Measurements from ENCODE around the gene SLC38A1. TPM values are rescaled to one million over a fixed set of nuclear protein-coding genes. Genes with fewer than 3 reads are reported as not detected.
"Not testable (repeated sequence)": the region's sequence is repeated elsewhere in the genome, so short reads cannot be mapped to it uniquely, and the experiment has no call there.

Gene SLC38A1
- total and polyA plus RNA-seq, 3 experiments from 2014 or later, result 233 to 252 (median 242) TPM

DNA sequence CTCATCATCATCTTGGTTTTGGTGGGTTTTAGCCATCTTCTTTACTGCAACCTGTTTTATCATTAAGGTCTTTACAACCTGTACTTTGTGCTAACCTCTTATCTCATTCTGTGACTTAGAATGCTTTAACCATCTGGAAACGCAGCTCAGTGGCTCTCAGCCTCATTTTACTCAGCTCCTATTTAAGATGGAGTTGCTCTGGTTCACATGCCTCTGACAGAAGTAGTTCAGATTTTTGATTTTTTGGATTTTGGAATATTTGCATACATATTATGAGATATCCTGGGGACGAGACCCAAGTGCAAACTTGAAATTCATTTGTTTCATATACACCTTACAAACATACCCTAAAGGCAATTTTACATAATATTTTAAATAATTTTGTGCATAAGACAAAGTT lies 10.7 kb downstream of the SLC38A1 start:
- Histone ChIP-seq H3K4me3 (ENCODE audit: low read length) (no peak overlapping the region), H3K27ac (ENCODE audit: low read depth, low read length) (no peak overlapping the region), H3K9me3 (ENCODE audit: low read length) (no peaks in the 10 kb centered on the region), H3K36me3 (ENCODE audit: insufficient read depth, low read length) (peaks cover 20% of the 10 kb centered on the region), H3K4me1 (ENCODE audit: insufficient read depth, low read length) (peaks cover 80% of the 10 kb centered on the region), H3K27me3 (ENCODE audit: insufficient read depth, low read length, poor library complexity, severe bottlenecking) (no peaks in the 10 kb centered on the region)
- Mint-ChIP-seq H3K9me3 (no peaks in the 10 kb centered on the region), H3K4me3 (peak overlapping the region in 2 of 7 donors; percentile 7 to 48), H3K27me3 (peaks cover 0 to 1% of the 10 kb centered on the region in 2 donors), H3K27ac (peak overlapping the region in 5 of 8 donors; percentile 30 to 73 (median 46)), H3K4me1 (peaks cover 0 to 60% (median 28%) of the 10 kb centered on the region in 3 donors), H3K36me3 (peaks cover 6 to 62% (median 27%) of the 10 kb centered on the region in 3 donors)
- POLR2A ChIA-PET, result interaction anchor here (0.7 kb wide), 1 partner anchor 36 kb away, joined by 3 read pairs; no protein-coding TSS in a partner anchor
- no peak for DNase-seq
- CTCF ChIA-PET, result no interaction called here

DNA sequence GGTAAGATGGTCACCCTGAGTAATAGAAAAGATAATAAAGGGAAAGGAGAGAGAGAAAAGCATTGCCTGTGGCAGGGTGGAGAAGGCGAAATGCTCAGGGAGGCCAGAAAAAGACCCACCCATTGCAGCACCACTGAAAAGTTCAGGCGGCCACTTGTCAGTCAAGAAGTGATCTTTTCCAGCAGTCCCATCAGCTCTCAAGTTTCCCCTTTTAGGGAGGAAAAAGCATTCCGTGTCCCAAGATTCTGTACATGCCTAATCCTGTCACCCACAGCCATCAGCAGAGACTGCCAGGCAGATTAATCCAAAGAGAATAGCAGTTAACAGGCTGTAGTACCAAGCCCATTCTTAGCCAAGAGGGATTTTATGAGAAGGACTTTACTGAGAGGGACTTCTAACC lies 11.9 kb downstream of the SLC38A1 start:
- Histone ChIP-seq H3K4me3 (ENCODE audit: low read length) (no peak overlapping the region), H3K36me3 (ENCODE audit: insufficient read depth, low read length) (peaks cover 20% of the 10 kb centered on the region), H3K27me3 (ENCODE audit: insufficient read depth, low read length, poor library complexity, severe bottlenecking) (no peaks in the 10 kb centered on the region), H3K4me1 (ENCODE audit: insufficient read depth, low read length) (peaks cover 68% of the 10 kb centered on the region), H3K27ac (ENCODE audit: low read depth, low read length) (no peak overlapping the region), H3K9me3 (ENCODE audit: low read length) (no peaks in the 10 kb centered on the region)
- Mint-ChIP-seq H3K4me3 (peak overlapping the region; percentile 32 to 70 (median 48)), H3K4me1 (peaks cover 3 to 61% (median 37%) of the 10 kb centered on the region in 3 donors), H3K27me3 (peaks cover 0 to 1% of the 10 kb centered on the region in 2 donors), H3K36me3 (peaks cover 11 to 65% (median 36%) of the 10 kb centered on the region in 3 donors), H3K9me3 (no peaks in the 10 kb centered on the region), H3K27ac (peak overlapping the region; percentile 2 to 91 (median 78))
- DNase-seq, result no peak
- ChIA-PET CTCF (interaction anchor here (1.3 kb wide), 1 partner anchor 19 kb away, joined by 3 read pairs; no protein-coding TSS in a partner anchor), POLR2A (no interaction called here)

DNA sequence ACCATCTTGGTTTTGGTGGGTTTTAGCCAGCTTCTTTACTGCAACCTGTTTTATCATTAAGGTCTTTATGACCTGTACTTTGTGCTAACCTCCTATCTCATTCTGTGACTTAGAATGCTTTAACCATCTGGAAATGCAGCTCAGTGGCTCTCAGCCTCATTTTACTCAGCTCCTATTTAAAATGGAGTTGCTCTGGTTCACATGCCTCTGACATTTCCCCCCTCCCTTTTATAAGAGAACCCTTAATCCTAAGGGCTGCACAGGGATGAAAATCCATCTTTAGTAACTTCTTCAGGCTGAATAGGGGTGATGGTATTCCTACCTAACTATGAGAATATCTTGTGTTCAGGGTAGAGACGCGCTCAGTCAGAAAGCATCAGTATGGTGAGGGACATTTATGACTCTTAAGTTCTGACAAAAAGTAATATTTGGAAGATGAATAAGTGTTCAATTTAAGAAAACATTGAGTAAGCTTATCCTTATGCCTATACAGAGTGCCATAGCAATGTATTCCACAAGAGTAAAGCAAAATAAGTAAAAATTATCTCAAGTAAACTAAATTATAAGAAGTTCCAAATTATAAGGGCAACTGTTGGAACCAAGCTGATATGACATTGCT lies 15.2 kb downstream of the SLC38A1 start:
- Histone ChIP-seq H3K9me3 (ENCODE audit: low read length) (no peaks in the 10 kb centered on the region), H3K27me3 (ENCODE audit: insufficient read depth, low read length, poor library complexity, severe bottlenecking) (no peaks in the 10 kb centered on the region), H3K27ac (ENCODE audit: low read depth, low read length) (no peak overlapping the region), H3K36me3 (ENCODE audit: insufficient read depth, low read length) (peaks cover 20% of the 10 kb centered on the region), H3K4me1 (ENCODE audit: insufficient read depth, low read length) (peaks cover 46% of the 10 kb centered on the region), H3K4me3 (ENCODE audit: low read length) (no peak overlapping the region)
- Mint-ChIP-seq H3K9me3 (peaks cover 0 to 15% (median 10%) of the 10 kb centered on the region in 5 donors), H3K27ac (peak overlapping the region in 7 of 8 donors; percentile 47 to 87 (median 74)), H3K27me3 (peaks cover 0 to 1% of the 10 kb centered on the region in 2 donors), H3K4me1 (peaks cover 36 to 84% (median 70%) of the 10 kb centered on the region in 3 donors), H3K36me3 (peaks cover 41 to 87% (median 59%) of the 10 kb centered on the region in 3 donors), H3K4me3 (peak overlapping the region in 1 of 7 donors; percentile 20)
- CTCF ChIA-PET, result no interaction called here
- POLR2A ChIA-PET, result interaction anchor here (2.2 kb wide), 1 partner anchor 16 kb away, joined by 4 read pairs; the partner anchor contains the start of gene SLC38A1
- no peak for DNase-seq

DNA sequence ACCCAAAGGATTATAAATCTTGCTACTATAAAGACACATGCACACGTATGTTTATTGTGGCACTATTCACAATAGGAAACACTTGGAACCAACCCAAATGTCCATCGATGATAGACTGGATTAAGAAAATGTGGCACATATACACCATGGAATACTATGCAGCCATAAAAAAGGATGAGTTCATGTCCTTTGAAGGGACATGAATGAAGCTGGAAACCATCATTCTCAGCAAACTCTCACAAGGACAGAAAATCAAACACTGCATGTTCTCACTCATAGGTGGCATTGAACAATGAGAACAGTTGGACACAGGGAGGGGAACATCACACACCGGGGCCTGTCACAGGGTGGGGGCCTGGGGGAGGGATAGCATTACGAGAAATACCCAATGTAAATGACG lies 16.8 kb downstream of the SLC38A1 start:
- peaks cover 57 to 91% (median 64%) of the 10 kb centered on the region in 3 donors for H3K36me3 Mint-ChIP-seq
- H3K4me3 Mint-ChIP-seq; POLR2A ChIA-PET; H3K4me3 ChIP-seq (ENCODE audit: low read length); DNase-seq; H3K36me3 ChIP-seq (ENCODE audit: insufficient read depth, low read length); H3K27ac ChIP-seq (ENCODE audit: low read depth, low read length); H3K9me3 ChIP-seq (ENCODE audit: low read length); H3K27me3 Mint-ChIP-seq; H3K27me3 ChIP-seq (ENCODE audit: insufficient read depth, low read length, poor library complexity, severe bottlenecking): not testable (repeated sequence)
- CTCF ChIA-PET, result interaction anchor here (1.0 kb wide), 1 partner anchor 35 kb away, joined by 3 read pairs; no protein-coding TSS in a partner anchor
- H3K4me1 Mint-ChIP-seq, result peaks cover 53 to 86% (median 86%) of the 10 kb centered on the region in 3 donors
- peaks cover 30% of the 10 kb centered on the region for H3K4me1 ChIP-seq (ENCODE audit: insufficient read depth, low read length)
- peaks cover 0 to 30% (median 25%) of the 10 kb centered on the region in 5 donors for H3K9me3 Mint-ChIP-seq
- H3K27ac Mint-ChIP-seq, result peak overlapping the region in 1 of 8 donors; percentile 46

DNA sequence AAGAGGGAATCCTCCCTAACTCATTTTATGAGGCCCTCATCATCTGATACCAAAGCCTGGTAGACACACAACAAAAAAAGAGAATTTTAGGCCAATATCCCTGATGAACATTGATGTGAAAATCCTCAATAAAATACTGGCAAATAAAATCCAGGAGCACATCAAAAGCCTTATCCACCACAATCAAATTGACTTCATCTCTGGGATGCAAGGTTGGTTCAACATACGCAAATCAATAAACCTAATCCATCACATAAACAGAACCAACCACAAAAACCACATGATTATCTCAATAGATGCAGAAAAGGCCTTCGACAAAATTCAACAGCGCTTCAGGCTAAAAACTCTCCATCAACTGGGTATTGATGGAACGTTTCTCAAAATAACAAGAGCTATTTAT lies 18.9 kb downstream of the SLC38A1 start:
- Mint-ChIP-seq H3K4me3 (peak overlapping the region in 5 of 7 donors; percentile 37 to 76 (median 63)), H3K36me3 (peaks cover 57 to 91% (median 57%) of the 10 kb centered on the region in 3 donors), H3K9me3 (peaks cover 0 to 31% (median 25%) of the 10 kb centered on the region in 5 donors), H3K27ac (peak overlapping the region in 7 of 8 donors; percentile 54 to 82 (median 62)), H3K4me1 (peaks cover 73 to 97% (median 88%) of the 10 kb centered on the region in 3 donors)
- DNase-seq; H3K4me3 ChIP-seq (ENCODE audit: low read length); CTCF ChIA-PET; H3K9me3 ChIP-seq (ENCODE audit: low read length); POLR2A ChIA-PET; H3K27ac ChIP-seq (ENCODE audit: low read depth, low read length); H3K27me3 Mint-ChIP-seq; H3K27me3 ChIP-seq (ENCODE audit: insufficient read depth, low read length, poor library complexity, severe bottlenecking): not testable (repeated sequence)
- H3K36me3 ChIP-seq (ENCODE audit: insufficient read depth, low read length), result peaks cover 15% of the 10 kb centered on the region
- peaks cover 35% of the 10 kb centered on the region for H3K4me1 ChIP-seq (ENCODE audit: insufficient read depth, low read length)

DNA sequence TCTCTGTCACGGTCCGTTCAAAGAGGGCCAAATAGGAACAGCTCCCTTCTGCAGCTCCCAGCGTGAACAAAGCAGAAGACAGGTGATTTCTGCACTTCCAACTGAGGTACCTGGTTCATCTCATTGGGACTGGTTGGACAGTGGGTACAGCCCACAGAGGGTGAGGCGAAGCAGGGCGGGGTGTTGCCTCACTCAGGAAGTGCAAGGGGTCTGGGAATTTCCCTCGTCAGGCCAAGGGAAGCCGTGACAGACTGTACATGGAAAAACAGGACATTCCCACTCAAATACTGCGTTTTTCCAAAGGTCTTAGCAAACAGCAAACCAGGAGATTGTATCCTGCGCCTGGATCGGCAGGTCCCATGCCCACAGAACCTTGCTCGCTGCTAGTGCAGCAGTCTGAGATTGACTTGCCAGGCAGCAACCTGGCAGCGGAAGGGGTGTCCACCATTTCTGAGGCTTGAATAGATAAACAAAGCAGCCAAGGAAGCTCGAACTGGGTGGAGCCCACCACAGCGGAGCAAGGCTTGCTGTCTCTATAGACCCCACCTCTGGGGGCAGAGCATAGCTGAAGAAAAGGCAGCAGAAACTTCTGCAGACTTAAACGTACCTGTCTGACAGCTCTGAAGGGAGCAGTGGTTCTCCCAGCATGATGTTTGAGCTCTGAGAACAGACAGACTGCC lies 22.7 kb downstream of the SLC38A1 start:
- peak overlapping the region in 6 of 7 donors; percentile 58 to 82 (median 68) for H3K4me3 Mint-ChIP-seq
- no peak overlapping the region for H3K4me3 ChIP-seq (ENCODE audit: low read length)
- peaks cover 41 to 86% (median 46%) of the 10 kb centered on the region in 3 donors for H3K36me3 Mint-ChIP-seq

DNA sequence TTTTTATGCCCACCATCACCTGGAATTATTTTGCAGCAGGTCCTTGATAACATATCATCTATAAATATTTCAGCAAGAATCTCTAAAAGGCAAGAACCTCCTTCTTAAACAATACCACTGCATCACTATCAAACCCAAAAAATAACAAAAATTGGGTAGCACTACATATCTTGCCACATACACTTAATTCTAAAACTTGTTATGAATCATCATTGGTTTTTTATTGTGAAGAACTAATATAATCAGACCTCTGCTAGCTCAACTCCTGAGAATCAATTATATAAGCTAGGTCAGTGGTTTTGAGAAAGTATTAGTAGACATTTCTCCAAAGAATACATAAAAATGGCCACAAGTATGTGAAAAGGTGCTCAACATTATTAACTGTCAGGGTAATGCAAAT lies 23.8 kb downstream of the SLC38A1 start:
- Mint-ChIP-seq H3K9me3 (peaks cover 0 to 22% (median 18%) of the 10 kb centered on the region in 5 donors), H3K27me3 (no peaks in the 10 kb centered on the region), H3K27ac (peak overlapping the region; percentile 31 to 96 (median 72)), H3K36me3 (peaks cover 32 to 86% (median 41%) of the 10 kb centered on the region in 3 donors), H3K4me3 (peak overlapping the region; percentile 11 to 72 (median 36)), H3K4me1 (peaks cover 87 to 100% (median 100%) of the 10 kb centered on the region in 3 donors)
- H3K27me3 ChIP-seq (ENCODE audit: insufficient read depth, low read length, poor library complexity, severe bottlenecking), result no peaks in the 10 kb centered on the region
- H3K4me3 ChIP-seq (ENCODE audit: low read length), result no peak overlapping the region
- peaks cover 56% of the 10 kb centered on the region for H3K4me1 ChIP-seq (ENCODE audit: insufficient read depth, low read length)
- no peak overlapping the region for H3K27ac ChIP-seq (ENCODE audit: low read depth, low read length)
- H3K36me3 ChIP-seq (ENCODE audit: insufficient read depth, low read length), result peaks cover 27% of the 10 kb centered on the region
- H3K9me3 ChIP-seq (ENCODE audit: low read length), result no peaks in the 10 kb centered on the region
- POLR2A ChIA-PET, result interaction anchor here (0.7 kb wide), 1 partner anchor 24 kb away, joined by 3 read pairs; the partner anchor contains the start of gene SLC38A1
- CTCF ChIA-PET, result interaction anchor here (0.6 to 1.4 kb wide), 2 partner anchors 11 to 21 kb away, joined by 3 read pairs; no protein-coding TSS in a partner anchor
- DNase-seq, result no peak

More for the DNA sequence above, 22.7 kb downstream of the SLC38A1 start:
- CTCF ChIA-PET, result interaction anchor here (0.8 to 1.4 kb wide), 3 partner anchors 20 to 121 kb away, joined by 3 read pairs; partner anchors contain the start of gene SLC38A1
- Histone ChIP-seq H3K27me3 (ENCODE audit: insufficient read depth, low read length, poor library complexity, severe bottlenecking) (no peaks in the 10 kb centered on the region), H3K36me3 (ENCODE audit: insufficient read depth, low read length) (peaks cover 16% of the 10 kb centered on the region), H3K4me1 (ENCODE audit: insufficient read depth, low read length) (peaks cover 59% of the 10 kb centered on the region), H3K27ac (ENCODE audit: low read depth, low read length) (no peak overlapping the region), H3K9me3 (ENCODE audit: low read length) (no peaks in the 10 kb centered on the region)
- Mint-ChIP-seq H3K9me3 (peaks cover 0 to 31% (median 25%) of the 10 kb centered on the region in 5 donors), H3K27me3 (no peaks in the 10 kb centered on the region), H3K4me1 (peaks cover 92 to 100% (median 100%) of the 10 kb centered on the region in 3 donors), H3K27ac (peak overlapping the region; percentile 41 to 96 (median 80))
- peak in 4 of 5 donors; percentile 10 to 71 (median 54) for DNase-seq
- POLR2A ChIA-PET, result no interaction called here
